SK-N-MC (cell line): Measurements from ENCODE around the gene OR52E8.

Experiments used
- DNase-seq: peaks from one replicate; pipeline ENCODE4 v3.0.0-alpha.2; 2011; ENCODE audit warnings: low read depth, low spot score
- H3K27ac ChIP-seq: fragments of 200-600 bp; sonication (generic); 2 replicates; pipeline ENCODE4 v1.5.1; 2016; ENCODE audit warnings: mixed run types
- H3K36me3 ChIP-seq: fragments of 200-600 bp; sonication (generic); 2 replicates; pipeline ENCODE4 v1.6.1; 2017; ENCODE audit warnings: antibody characterized with exemption, low read length, mixed read lengths; ENCODE audit not compliant: insufficient read depth
- H3K4me3 ChIP-seq: fragments of 200-600 bp; sonication (generic); 2 replicates; pipeline ENCODE4 v1.5.1; 2016
- H3K9ac ChIP-seq: fragments of 200-600 bp; sonication (generic); 2 replicates; pipeline ENCODE4 v1.8.0; 2017; ENCODE audit warnings: mixed run types, mixed read lengths; ENCODE audit not compliant: insufficient read length
- H3K9me3 ChIP-seq: fragments of 200-600 bp; sonication (generic); 2 replicates; pipeline ENCODE4 v1.6.1; 2017; ENCODE audit warnings: low read depth, mild to moderate bottlenecking, antibody characterized with exemption, low read length, moderate library complexity, mixed read lengths
- EZH2 ChIP-seq: fragments of 200-600 bp; sonication (generic); IDR thresholded peaks from one replicate; pipeline ENCODE4 v1.6.1; 2017; ENCODE audit warnings: antibody characterized with exemption
- FOXP2 ChIP-seq: optimal IDR thresholded peaks from 2 replicates; pipeline ENCODE3; 2011; ENCODE audit warnings: mild to moderate bottlenecking, moderate library complexity; ENCODE audit not compliant: insufficient read depth; ENCODE audit errors: extremely low read length, control extremely low read depth
- POLR2AphosphoS5 ChIP-seq: IDR thresholded peaks from 2 replicates; pipeline ENCODE4 v1.6.1; 2012; ENCODE audit warnings: mild to moderate bottlenecking, low read depth, low read length, borderline replicate concordance

OR52E8 gene

GRCh38 chr11:5818245-5818886 lies 39.1 kb downstream of the OR52E8 start:
- no peak overlapping the region for H3K4me3 ChIP-seq
- H3K9me3 ChIP-seq, result no peaks in the 10 kb centered on the region
- no peak overlapping the region for H3K9ac ChIP-seq
- DNase-seq, result no peak
- TF ChIP-seq FOXP2 (no peak), EZH2 (no peak)
- H3K27ac ChIP-seq, result no peak overlapping the region
- H3K36me3 ChIP-seq, result no peaks in the 10 kb centered on the region

- H3K27ac ChIP-seq, result no peak overlapping the region
- TF ChIP-seq FOXP2 (no peak), EZH2 (no peak), POLR2AphosphoS5 (no peak)
- no peaks in the 10 kb centered on the region for H3K36me3 ChIP-seq
- H3K9me3 ChIP-seq, result no peaks in the 10 kb centered on the region
- no peak for DNase-seq
- H3K4me3 ChIP-seq, result no peak overlapping the region
- no peak overlapping the region for H3K9ac ChIP-seq
Measured at GRCh38 chr11:5815534-5815933, 42.0 kb downstream of the OR52E8 start.

GRCh38 chr11:5809905-5810795 lies 47.3 kb downstream of the OR52E8 start:
- no peak for TF ChIP-seq POLR2AphosphoS5
- TF ChIP-seq FOXP2, result no peak
- no peak for TF ChIP-seq EZH2
- Histone ChIP-seq H3K36me3 (no peaks in the 10 kb centered on the region), H3K4me3 (no peak overlapping the region), H3K9me3 (no peaks in the 10 kb centered on the region), H3K27ac (no peak overlapping the region), H3K9ac (no peak overlapping the region)
- no peak for DNase-seq

- H3K4me3 ChIP-seq, result no peak overlapping the region
- no peaks in the 10 kb centered on the region for H3K9me3 ChIP-seq
- DNase-seq, result no peak
- no peak overlapping the region for H3K9ac ChIP-seq
- no peaks in the 10 kb centered on the region for H3K36me3 ChIP-seq
- no peak overlapping the region for H3K27ac ChIP-seq
- TF ChIP-seq FOXP2, result no peak
Measured at GRCh38 chr11:5809122-5809519, 48.4 kb downstream of the OR52E8 start.

GRCh38 chr11:5808500-5809121 lies 48.9 kb downstream of the OR52E8 start, which contains the start of gene OR52N2:
Gene OR52N2, plus strand, starts transcription at chr11:5808924. Its CDS starts 11,412 bp downstream, at chr11:5820336.
- no peaks in the 10 kb centered on the region for H3K9me3 ChIP-seq
- H3K36me3 ChIP-seq, result no peaks in the 10 kb centered on the region
- peak; percentile 8 for DNase-seq
- H3K9ac ChIP-seq, result no peak within 1 kb of the TSS
- no peak within 1 kb of the TSS for H3K4me3 ChIP-seq
- TF ChIP-seq FOXP2 (no peak), EZH2 (no peak), POLR2AphosphoS5 (no peak)
- no peak within 1 kb of the TSS for H3K27ac ChIP-seq

- no peak for DNase-seq
- no peaks in the 10 kb centered on the region for H3K9me3 ChIP-seq
- no peaks in the 10 kb centered on the region for H3K36me3 ChIP-seq
- H3K9ac ChIP-seq, result no peak overlapping the region
- H3K4me3 ChIP-seq, result no peak overlapping the region
- H3K27ac ChIP-seq, result no peak overlapping the region
- TF ChIP-seq EZH2, result no peak
- no peak for TF ChIP-seq FOXP2
- no peak for TF ChIP-seq POLR2AphosphoS5
Measured at GRCh38 chr11:5807580-5807979, 49.9 kb downstream of the OR52E8 start.
